Measurements from ENCODE around the gene TLR3. TPM values are rescaled to one million over a fixed set of nuclear protein-coding genes. Genes with fewer than 3 reads are reported as not detected.

TLR3 gene
- total RNA-seq, 1 experiment from 2014 or later, result 2.5 TPM

- Histone ChIP-seq H3K27ac (ENCODE audit: low read depth, low read length, poor library complexity, severe bottlenecking) (no peak overlapping the region), H3K4me3 (ENCODE audit: low read depth, low read length, poor library complexity, severe bottlenecking) (no peak overlapping the region)
- CTCF ChIA-PET, result no interaction called here
These were observed 44.1 kb upstream of the TLR3 start for GRCh38 chr4:186024637-186025407.

GRCh38 chr4:186025408-186025690, 43.6 kb upstream of the TLR3 start:
- CTCF ChIA-PET, result no interaction called here
- Histone ChIP-seq H3K36me3 (ENCODE audit: insufficient read depth, low read length, poor library complexity, severe bottlenecking) (no peaks in the 10 kb centered on the region), H3K4me3 (ENCODE audit: low read depth, low read length, poor library complexity, severe bottlenecking) (no peak overlapping the region), H3K9me3 (ENCODE audit: low read depth, low read length, poor library complexity, severe bottlenecking) (no peaks in the 10 kb centered on the region), H3K27ac (ENCODE audit: low read depth, low read length, poor library complexity, severe bottlenecking) (no peak overlapping the region), H3K27me3 (replicated peaks; ENCODE audit: insufficient read depth, low read depth, low read length, poor library complexity) (no peaks in the 10 kb centered on the region), H3K4me1 (ENCODE audit: insufficient read depth, low read length, poor library complexity, severe bottlenecking) (peaks cover 8% of the 10 kb centered on the region)
- POLR2A ChIA-PET (ENCODE audit: low non-redundant PET), result no interaction called here
- no peak for TF ChIP-seq EZH2 (IDR thresholded peaks at IDR 0.05; ENCODE audit: borderline replicate concordance, low read depth, low read length, poor library complexity, severe bottlenecking)
- TF ChIP-seq CTCF (conservative IDR thresholded peaks at IDR 0.05; ENCODE audit: low read depth, low read length), result no peak
- intact Hi-C loops (cut with micrococcal nuclease; ENCODE audit: unreplicated experiment), result loop anchor here (10.0 kb wide), 1 partner anchor 551 kb away; the partner anchor contains the start of gene CCDC110
- no peak for DNase-seq (ENCODE audit: low spot score)
- no TSS peak for BruUV-seq (replicated peaks)

More at GRCh38 chr4:186024637-186025407, 44.1 kb upstream of the TLR3 start:
- H3K4me1 ChIP-seq (ENCODE audit: insufficient read depth, low read length, poor library complexity, severe bottlenecking), result peaks cover 3% of the 10 kb centered on the region
- no TSS peak for BruUV-seq (replicated peaks)
- H3K27me3 ChIP-seq (replicated peaks; ENCODE audit: insufficient read depth, low read depth, low read length, poor library complexity), result no peaks in the 10 kb centered on the region
- DNase-seq (ENCODE audit: low spot score), result no peak
- H3K9me3 ChIP-seq (ENCODE audit: low read depth, low read length, poor library complexity, severe bottlenecking), result no peaks in the 10 kb centered on the region
- intact Hi-C loops (cut with micrococcal nuclease; ENCODE audit: unreplicated experiment), result loop anchor here (10.0 kb wide), 1 partner anchor 550 kb away; the partner anchor contains the start of gene CCDC110
- POLR2A ChIA-PET (ENCODE audit: low non-redundant PET), result no interaction called here
- no peaks in the 10 kb centered on the region for H3K36me3 ChIP-seq (ENCODE audit: insufficient read depth, low read length, poor library complexity, severe bottlenecking)
- TF ChIP-seq EZH2 (IDR thresholded peaks at IDR 0.05; ENCODE audit: borderline replicate concordance, low read depth, low read length, poor library complexity, severe bottlenecking) (no peak), CTCF (conservative IDR thresholded peaks at IDR 0.05; ENCODE audit: low read depth, low read length) (no peak)

- Histone ChIP-seq H3K36me3 (ENCODE audit: insufficient read depth, low read length, poor library complexity, severe bottlenecking) (no peaks in the 10 kb centered on the region), H3K4me3 (ENCODE audit: low read depth, low read length, poor library complexity, severe bottlenecking) (no peak overlapping the region), H3K27ac (ENCODE audit: low read depth, low read length, poor library complexity, severe bottlenecking) (no peak overlapping the region), H3K4me1 (ENCODE audit: insufficient read depth, low read length, poor library complexity, severe bottlenecking) (peaks cover 11% of the 10 kb centered on the region), H3K27me3 (replicated peaks; ENCODE audit: insufficient read depth, low read depth, low read length, poor library complexity) (no peaks in the 10 kb centered on the region), H3K9me3 (ENCODE audit: low read depth, low read length, poor library complexity, severe bottlenecking) (no peaks in the 10 kb centered on the region)
- intact Hi-C loops (cut with micrococcal nuclease; ENCODE audit: unreplicated experiment), result loop anchor here (10.0 kb wide), 1 partner anchor 553 kb away; the partner anchor contains the start of gene CCDC110
- ChIA-PET CTCF (interaction anchor here (0.8 kb wide), 1 partner anchor 11 kb away, joined by 4 read pairs; no protein-coding TSS in a partner anchor), POLR2A (ENCODE audit: low non-redundant PET) (no interaction called here)
- TF ChIP-seq CTCF (conservative IDR thresholded peaks at IDR 0.05; ENCODE audit: low read depth, low read length), result no peak
- TF ChIP-seq EZH2 (IDR thresholded peaks at IDR 0.05; ENCODE audit: borderline replicate concordance, low read depth, low read length, poor library complexity, severe bottlenecking), result no peak
- BruUV-seq (replicated peaks), result no TSS peak
- no peak for DNase-seq (ENCODE audit: low spot score)
These were observed 41.6 kb upstream of the TLR3 start for GRCh38 chr4:186027405-186027804.

Measured in A673 (cell line).